HCT116 (cell line): ENCODE measurements around the gene BCAR3.

Experiments used
- EGR1 ChIP-seq: IDR thresholded peaks from 2 replicates; pipeline ENCODE4 v1.6.1; 2012; ENCODE audit warnings: low read depth
- EZH2 ChIP-seq: fragments of 200-600 bp; sonication (generic); IDR thresholded peaks from 2 replicates; pipeline ENCODE4 v1.6.1; 2017; ENCODE audit warnings: antibody characterized with exemption, mixed run types
- EZH2phosphoT487 ChIP-seq: fragments of 200-600 bp; IDR thresholded peaks from 2 replicates; pipeline ENCODE4 v1.6.1; 2018; ENCODE audit warnings: antibody characterized with exemption, borderline replicate concordance
- POLR2A ChIP-seq: IDR thresholded peaks from 2 replicates; pipeline ENCODE4 v1.7.0; 2011; ENCODE audit warnings: borderline replicate concordance; ENCODE audit not compliant: insufficient read depth, insufficient read length; ENCODE audit errors: extremely low read depth
- POLR2AphosphoS5 ChIP-seq: IDR thresholded peaks from 2 replicates; pipeline ENCODE4 v1.6.1; 2011; ENCODE audit warnings: mild to moderate bottlenecking, low read depth, low read length, moderate library complexity
- RAD21 ChIP-seq: IDR thresholded peaks from 2 replicates; pipeline ENCODE4 v1.6.1; 2012; ENCODE audit warnings: low read depth, mild to moderate bottlenecking
- SRF ChIP-seq: IDR thresholded peaks from 2 replicates; pipeline ENCODE4 v1.6.1; 2012; ENCODE audit warnings: low read depth
- YY1 ChIP-seq: IDR thresholded peaks from 2 replicates; pipeline ENCODE4 v1.6.1; 2011; ENCODE audit warnings: low read length, low read depth, moderate library complexity, mild to moderate bottlenecking; ENCODE audit not compliant: insufficient replicate concordance; ENCODE audit errors: extremely low read depth
- ZFX ChIP-seq: fragments of 450-650 bp; IDR thresholded peaks from 2 replicates; pipeline ENCODE4 v1.6.1; 2017
- ZNF274 ChIP-seq: fragments of 200-500 bp; sonication (Bioruptor generic); IDR thresholded peaks from 2 replicates; pipeline ENCODE4 v1.6.1; 2014; ENCODE audit warnings: mild to moderate bottlenecking, low read depth, low read length, inconsistent platforms
- TF ChIP-seq, protein P1 (sequence below), 3 experiments: fragments of 200-600 bp in 1 of 3; sonication (generic) in 1 of 3; IDR thresholded peaks in 2 of 3; conservative IDR thresholded peaks in 1 of 3; 2 replicates each; pipeline ENCODE4 v1.5.1; 2012 to 2017; ENCODE audit warnings: low read depth in 2 of 3, low read length in 2 of 3, antibody characterized with exemption in 1 of 3, borderline replicate concordance in 1 of 3, control low read depth in 1 of 3, mild to moderate bottlenecking in 1 of 3, mixed read lengths in 1 of 3, mixed run types in 1 of 3, moderate library complexity in 1 of 3; ENCODE audit not compliant: insufficient read depth in 1 of 3
- TF ChIP-seq, protein P2 (sequence below): IDR thresholded peaks from 2 replicates; pipeline ENCODE4 v1.6.1; 2012
- TF ChIP-seq, protein P3 (sequence below): IDR thresholded peaks from 2 replicates; pipeline ENCODE4 v1.6.1; 2012; ENCODE audit warnings: low read depth

DNA sequence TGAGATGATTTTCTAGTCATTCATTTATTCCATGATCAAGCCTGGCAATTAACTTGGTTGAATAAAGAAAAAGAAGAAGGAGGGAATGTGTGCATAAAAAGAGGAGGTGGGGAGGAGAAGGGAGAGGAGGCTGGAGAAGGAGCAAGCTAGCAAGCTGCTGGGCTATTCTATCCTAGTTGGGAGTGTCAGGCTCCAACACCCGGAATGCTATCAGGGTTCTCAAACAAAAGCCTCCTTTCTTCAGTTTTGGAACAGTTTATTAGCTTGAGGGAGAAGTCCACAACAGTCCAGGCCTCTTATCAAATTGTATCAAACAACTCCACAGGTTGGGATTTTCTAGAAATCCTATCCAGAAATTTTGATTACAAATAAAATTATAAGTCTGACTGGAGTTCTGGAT is 80.0 kb downstream of the BCAR3 start:
- TF ChIP-seq YY1, result no peak
- TF ChIP-seq EGR1, result no peak
- TF ChIP-seq, protein P1, sequence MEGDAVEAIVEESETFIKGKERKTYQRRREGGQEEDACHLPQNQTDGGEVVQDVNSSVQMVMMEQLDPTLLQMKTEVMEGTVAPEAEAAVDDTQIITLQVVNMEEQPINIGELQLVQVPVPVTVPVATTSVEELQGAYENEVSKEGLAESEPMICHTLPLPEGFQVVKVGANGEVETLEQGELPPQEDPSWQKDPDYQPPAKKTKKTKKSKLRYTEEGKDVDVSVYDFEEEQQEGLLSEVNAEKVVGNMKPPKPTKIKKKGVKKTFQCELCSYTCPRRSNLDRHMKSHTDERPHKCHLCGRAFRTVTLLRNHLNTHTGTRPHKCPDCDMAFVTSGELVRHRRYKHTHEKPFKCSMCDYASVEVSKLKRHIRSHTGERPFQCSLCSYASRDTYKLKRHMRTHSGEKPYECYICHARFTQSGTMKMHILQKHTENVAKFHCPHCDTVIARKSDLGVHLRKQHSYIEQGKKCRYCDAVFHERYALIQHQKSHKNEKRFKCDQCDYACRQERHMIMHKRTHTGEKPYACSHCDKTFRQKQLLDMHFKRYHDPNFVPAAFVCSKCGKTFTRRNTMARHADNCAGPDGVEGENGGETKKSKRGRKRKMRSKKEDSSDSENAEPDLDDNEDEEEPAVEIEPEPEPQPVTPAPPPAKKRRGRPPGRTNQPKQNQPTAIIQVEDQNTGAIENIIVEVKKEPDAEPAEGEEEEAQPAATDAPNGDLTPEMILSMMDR (IDR thresholded peaks at IDR 0.05 in 2 of 3, conservative IDR thresholded peaks at IDR 0.05 in 1 of 3; ENCODE audit: borderline replicate concordance in 1 of 3, insufficient read depth in 1 of 3, low read depth in 2 of 3, low read length in 2 of 3), result no peak
- no peak for TF ChIP-seq ZNF274
- TF ChIP-seq ZFX, result no peak
- TF ChIP-seq, protein P2, sequence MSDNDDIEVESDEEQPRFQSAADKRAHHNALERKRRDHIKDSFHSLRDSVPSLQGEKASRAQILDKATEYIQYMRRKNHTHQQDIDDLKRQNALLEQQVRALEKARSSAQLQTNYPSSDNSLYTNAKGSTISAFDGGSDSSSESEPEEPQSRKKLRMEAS, result no peak
- no peak for TF ChIP-seq POLR2A
- TF ChIP-seq, protein P3, sequence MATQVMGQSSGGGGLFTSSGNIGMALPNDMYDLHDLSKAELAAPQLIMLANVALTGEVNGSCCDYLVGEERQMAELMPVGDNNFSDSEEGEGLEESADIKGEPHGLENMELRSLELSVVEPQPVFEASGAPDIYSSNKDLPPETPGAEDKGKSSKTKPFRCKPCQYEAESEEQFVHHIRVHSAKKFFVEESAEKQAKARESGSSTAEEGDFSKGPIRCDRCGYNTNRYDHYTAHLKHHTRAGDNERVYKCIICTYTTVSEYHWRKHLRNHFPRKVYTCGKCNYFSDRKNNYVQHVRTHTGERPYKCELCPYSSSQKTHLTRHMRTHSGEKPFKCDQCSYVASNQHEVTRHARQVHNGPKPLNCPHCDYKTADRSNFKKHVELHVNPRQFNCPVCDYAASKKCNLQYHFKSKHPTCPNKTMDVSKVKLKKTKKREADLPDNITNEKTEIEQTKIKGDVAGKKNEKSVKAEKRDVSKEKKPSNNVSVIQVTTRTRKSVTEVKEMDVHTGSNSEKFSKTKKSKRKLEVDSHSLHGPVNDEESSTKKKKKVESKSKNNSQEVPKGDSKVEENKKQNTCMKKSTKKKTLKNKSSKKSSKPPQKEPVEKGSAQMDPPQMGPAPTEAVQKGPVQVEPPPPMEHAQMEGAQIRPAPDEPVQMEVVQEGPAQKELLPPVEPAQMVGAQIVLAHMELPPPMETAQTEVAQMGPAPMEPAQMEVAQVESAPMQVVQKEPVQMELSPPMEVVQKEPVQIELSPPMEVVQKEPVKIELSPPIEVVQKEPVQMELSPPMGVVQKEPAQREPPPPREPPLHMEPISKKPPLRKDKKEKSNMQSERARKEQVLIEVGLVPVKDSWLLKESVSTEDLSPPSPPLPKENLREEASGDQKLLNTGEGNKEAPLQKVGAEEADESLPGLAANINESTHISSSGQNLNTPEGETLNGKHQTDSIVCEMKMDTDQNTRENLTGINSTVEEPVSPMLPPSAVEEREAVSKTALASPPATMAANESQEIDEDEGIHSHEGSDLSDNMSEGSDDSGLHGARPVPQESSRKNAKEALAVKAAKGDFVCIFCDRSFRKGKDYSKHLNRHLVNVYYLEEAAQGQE, result no peak
- TF ChIP-seq EZH2phosphoT487, result no peak
- TF ChIP-seq SRF, result no peak
- no peak for TF ChIP-seq POLR2AphosphoS5
- TF ChIP-seq EZH2, result no peak
- TF ChIP-seq RAD21, result no peak
